Measurements from ENCODE around the gene PTPN9.
"Not testable (repeated sequence)": the region's sequence is repeated elsewhere in the genome, so short reads cannot be mapped to it uniquely, and the experiment has no call there.

Gene PTPN9

GRCh38 chr15:75517233-75517632 is 61.9 kb downstream of the PTPN9 start:
- Histone ChIP-seq H3K9me3 (no peaks in the 10 kb centered on the region), H3K4me1 (ENCODE audit: control insufficient read depth in 1 of 2, insufficient read depth in 1 of 2, low read depth in 1 of 2, low read length in 1 of 2) (no peaks in the 10 kb centered on the region), H3K4me3 (ENCODE audit: low read depth in 1 of 2, low read length in 1 of 2) (no peak overlapping the region), H3K36me3 (peaks cover 86% of the 10 kb centered on the region), H3K27ac (no peak overlapping the region), H3K27me3 (no peaks in the 10 kb centered on the region)
- TF ChIP-seq CTCF (IDR thresholded peaks at IDR 0.05), result no peak

- H3K4me3 ChIP-seq (ENCODE audit: low read depth in 1 of 2, low read length in 1 of 2), result no peak overlapping the region
- H3K4me1 ChIP-seq (ENCODE audit: control insufficient read depth in 1 of 2, insufficient read depth in 1 of 2, low read depth in 1 of 2, low read length in 1 of 2), result no peaks in the 10 kb centered on the region
- no peak for TF ChIP-seq CTCF (IDR thresholded peaks at IDR 0.05)
- peaks cover 60% of the 10 kb centered on the region for H3K36me3 ChIP-seq
- no peaks in the 10 kb centered on the region for H3K27me3 ChIP-seq
- H3K9me3 ChIP-seq, result no peaks in the 10 kb centered on the region
- H3K27ac ChIP-seq, result no peak overlapping the region
These were observed 70.1 kb downstream of the PTPN9 start for GRCh38 chr15:75508840-75509532.

- H3K4me1 ChIP-seq (ENCODE audit: control insufficient read depth in 1 of 2, insufficient read depth in 1 of 2, low read depth in 1 of 2, low read length in 1 of 2), result no peaks in the 10 kb centered on the region
- no peaks in the 10 kb centered on the region for H3K27me3 ChIP-seq
- TF ChIP-seq CTCF (IDR thresholded peaks at IDR 0.05), result no peak
- H3K27ac ChIP-seq, result no peak overlapping the region
- H3K9me3 ChIP-seq, result no peaks in the 10 kb centered on the region
- peaks cover 48% of the 10 kb centered on the region for H3K36me3 ChIP-seq
- H3K4me3 ChIP-seq (ENCODE audit: low read depth in 1 of 2, low read length in 1 of 2), result no peak overlapping the region
These were observed 76.8 kb downstream of the PTPN9 start for GRCh38 chr15:75502360-75502759.

- no peaks in the 10 kb centered on the region for H3K4me1 ChIP-seq (ENCODE audit: control insufficient read depth in 1 of 2, insufficient read depth in 1 of 2, low read depth in 1 of 2, low read length in 1 of 2)
- H3K4me3 ChIP-seq (ENCODE audit: low read depth in 1 of 2, low read length in 1 of 2), result no peak overlapping the region
- no peaks in the 10 kb centered on the region for H3K9me3 ChIP-seq
- H3K36me3 ChIP-seq, result peaks cover 26% of the 10 kb centered on the region
- H3K27ac ChIP-seq, result no peak overlapping the region
- no peak for TF ChIP-seq CTCF (IDR thresholded peaks at IDR 0.05)
- no peaks in the 10 kb centered on the region for H3K27me3 ChIP-seq
These were observed 85.4 kb downstream of the PTPN9 start for GRCh38 chr15:75493732-75494131.

GRCh38 chr15:75483961-75484360 is 95.2 kb downstream of the PTPN9 start:
- Histone ChIP-seq H3K27me3 (no peaks in the 10 kb centered on the region), H3K9me3 (no peaks in the 10 kb centered on the region), H3K4me1 (ENCODE audit: control insufficient read depth in 1 of 2, insufficient read depth in 1 of 2, low read depth in 1 of 2, low read length in 1 of 2) (no peaks in the 10 kb centered on the region), H3K36me3 (peaks cover 20% of the 10 kb centered on the region), H3K27ac (no peak overlapping the region), H3K4me3 (ENCODE audit: low read depth in 1 of 2, low read length in 1 of 2) (no peak overlapping the region)
- TF ChIP-seq CTCF (IDR thresholded peaks at IDR 0.05), result no peak

GRCh38 chr15:75483556-75483955 is 95.6 kb downstream of the PTPN9 start:
- H3K9me3 ChIP-seq; H3K27ac ChIP-seq; H3K27me3 ChIP-seq; H3K4me1 ChIP-seq (ENCODE audit: control insufficient read depth in 1 of 2, insufficient read depth in 1 of 2, low read depth in 1 of 2, low read length in 1 of 2); H3K4me3 ChIP-seq (ENCODE audit: low read depth in 1 of 2, low read length in 1 of 2): not testable (repeated sequence)
- H3K36me3 ChIP-seq, result peaks cover 21% of the 10 kb centered on the region
